Large intestine (tissue), 3 donors: ENCODE measurements around the gene CD47. TPM values are rescaled to one million over a fixed set of nuclear protein-coding genes. Genes with fewer than 3 reads are reported as not detected.

Source experiments
- DNase-seq, 2 donors: peaks; one replicate each; pipeline versions ENCODE4 v3.0.0 to v3.0.0-alpha.2; 2013
- H3K27ac ChIP-seq: one replicate; pipeline ENCODE4 v1.5.1; 2013; ENCODE audit warnings: low read length
- H3K27me3 ChIP-seq: 2 replicates; pipeline ENCODE4 v1.6.1; 2013; ENCODE audit warnings: low read length; ENCODE audit not compliant: control insufficient read depth, insufficient read depth
- H3K36me3 ChIP-seq: 2 replicates; pipeline ENCODE4 v1.6.1; 2013; ENCODE audit warnings: low read length; ENCODE audit not compliant: control insufficient read depth, insufficient read depth
- H3K4me1 ChIP-seq: one replicate; pipeline ENCODE4 v1.6.1; 2013; ENCODE audit warnings: low read length; ENCODE audit not compliant: control insufficient read depth, insufficient read depth
- H3K4me3 ChIP-seq: one replicate; pipeline ENCODE4 v1.5.1; 2013; ENCODE audit warnings: low read length
- H3K9me3 ChIP-seq: one replicate; pipeline ENCODE4 v1.6.1; 2013; ENCODE audit warnings: mild to moderate bottlenecking, low read depth, low read length, moderate library complexity; ENCODE audit not compliant: control insufficient read depth
- WGBS: methylation state at CpG from one replicate; pipeline ENCODE4 v1.1.5; 2013; ENCODE audit warnings: low lambda C conversion rate; ENCODE audit not compliant: insufficient coverage; 5-methylcytosine and 5-hydroxymethylcytosine counted together
- polyA plus RNA-seq: library from polyadenylated mRNA; unstranded; fragments of 120-200 nt; gene quantifications from one replicate; pipeline ENCODE4 v1.2.1, GENCODE V29; 2013

Gene CD47
- polyA plus RNA-seq, 1 donor, result 86.7 TPM

DNA sequence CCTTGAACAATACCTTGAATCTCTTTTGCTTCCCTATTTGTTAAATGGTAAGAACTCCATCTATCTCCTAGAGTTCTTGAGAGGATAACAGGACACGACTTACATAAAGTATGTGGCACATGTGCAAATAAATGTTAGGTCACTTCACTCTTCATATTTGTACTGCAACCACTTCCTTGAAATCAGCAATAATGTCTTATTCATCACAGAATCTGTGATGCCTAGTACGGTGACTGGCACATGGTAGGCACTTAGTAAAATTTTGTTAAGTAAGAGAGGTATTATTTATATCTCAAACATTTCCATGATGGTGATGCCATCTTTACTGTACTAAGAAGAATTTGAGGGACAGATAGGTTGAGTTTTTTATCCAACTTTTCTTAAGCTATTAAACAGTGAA, 14.3 kb downstream of the CD47 start:
- peaks cover 15% of the 10 kb centered on the region for H3K36me3 ChIP-seq
- H3K9me3 ChIP-seq, result no peaks in the 10 kb centered on the region
- no peak overlapping the region for H3K27ac ChIP-seq
- H3K27me3 ChIP-seq, result no peaks in the 10 kb centered on the region
- no CpG with 5 or more reads among the region's 2 CpGs for WGBS
- H3K4me3 ChIP-seq, result no peak overlapping the region
- H3K4me1 ChIP-seq, result no peaks in the 10 kb centered on the region
- DNase-seq, result no peak

DNA sequence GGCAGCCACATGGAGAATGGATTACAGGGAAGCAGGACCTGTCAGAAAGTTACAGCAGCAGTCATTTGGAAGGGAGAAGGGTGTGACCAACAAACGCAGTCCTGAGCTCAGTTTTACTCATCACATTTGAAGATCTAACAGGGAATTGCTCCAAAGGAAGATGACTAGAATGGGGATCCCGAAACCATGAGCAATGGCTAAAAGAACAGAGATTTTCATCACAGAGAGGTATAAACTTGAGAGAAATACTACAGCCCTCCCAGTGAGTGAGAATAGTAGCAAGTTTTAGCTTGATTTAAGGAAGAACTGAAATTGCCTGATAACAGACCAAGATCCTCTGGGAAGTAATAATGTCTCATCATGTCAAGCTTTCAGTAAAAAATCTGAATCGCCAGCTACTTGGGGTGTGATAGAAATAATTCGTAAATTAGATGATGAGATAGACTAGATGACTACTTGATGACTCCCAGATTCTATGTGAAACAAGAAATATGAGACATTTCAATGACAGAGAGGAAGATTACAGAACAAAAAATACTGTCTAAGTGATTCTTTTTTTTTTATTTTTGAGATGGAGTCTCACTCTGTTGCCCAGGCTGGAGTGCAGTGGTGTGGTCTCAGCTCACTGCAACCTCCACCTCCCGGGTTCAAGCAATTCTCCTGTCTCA, 16.9 kb downstream of the CD47 start:
- H3K27me3 ChIP-seq, result no peaks in the 10 kb centered on the region
- no peaks in the 10 kb centered on the region for H3K4me1 ChIP-seq
- WGBS, result 100% methylated on average over 3 of the region's 5 CpGs
- DNase-seq, result no peak
- peaks cover 10% of the 10 kb centered on the region for H3K36me3 ChIP-seq
- no peak overlapping the region for H3K27ac ChIP-seq
- no peak overlapping the region for H3K4me3 ChIP-seq
- no peaks in the 10 kb centered on the region for H3K9me3 ChIP-seq

DNA sequence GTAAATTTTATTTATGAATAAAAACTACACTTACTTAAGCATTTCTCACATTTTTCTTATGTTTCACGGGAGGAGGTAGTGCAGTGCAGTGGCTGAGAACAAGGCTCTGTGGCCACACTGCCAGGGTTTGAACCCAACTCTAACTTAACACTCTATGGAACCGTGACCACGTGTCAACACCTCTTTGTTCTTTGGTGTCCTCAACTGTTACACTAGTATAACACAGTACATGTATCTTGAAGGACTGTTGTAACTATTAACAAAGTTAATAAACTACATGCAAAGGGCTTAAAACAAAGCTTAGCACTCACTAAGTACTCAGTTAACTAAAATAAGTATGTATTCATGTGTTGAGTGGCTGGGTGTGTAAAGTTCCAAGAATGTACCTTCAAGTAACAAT, 19.5 kb downstream of the CD47 start:
- no peak for DNase-seq
- Histone ChIP-seq H3K4me1 (no peaks in the 10 kb centered on the region), H3K9me3 (no peaks in the 10 kb centered on the region), H3K4me3 (no peak overlapping the region), H3K27me3 (no peaks in the 10 kb centered on the region), H3K27ac (no peak overlapping the region), H3K36me3 (peaks cover 5% of the 10 kb centered on the region)
- no CpG with 5 or more reads among the region's 3 CpGs for WGBS

- Histone ChIP-seq H3K4me3 (no peak overlapping the region), H3K27ac (no peak overlapping the region), H3K9me3 (no peaks in the 10 kb centered on the region), H3K4me1 (no peaks in the 10 kb centered on the region), H3K36me3 (peaks cover 5% of the 10 kb centered on the region), H3K27me3 (no peaks in the 10 kb centered on the region)
- no peak for DNase-seq
- 82% methylated on average over 2 of the region's 6 CpGs for WGBS
Observed at GRCh38 chr3:108070356-108070755, 20.5 kb downstream of the CD47 start.

- Histone ChIP-seq H3K27ac (no peak overlapping the region), H3K9me3 (no peaks in the 10 kb centered on the region)
- WGBS, result no CpG with 5 or more reads among the region's 1 CpG
Observed at GRCh38 chr3:108067768-108068167, 23.1 kb downstream of the CD47 start.

DNA sequence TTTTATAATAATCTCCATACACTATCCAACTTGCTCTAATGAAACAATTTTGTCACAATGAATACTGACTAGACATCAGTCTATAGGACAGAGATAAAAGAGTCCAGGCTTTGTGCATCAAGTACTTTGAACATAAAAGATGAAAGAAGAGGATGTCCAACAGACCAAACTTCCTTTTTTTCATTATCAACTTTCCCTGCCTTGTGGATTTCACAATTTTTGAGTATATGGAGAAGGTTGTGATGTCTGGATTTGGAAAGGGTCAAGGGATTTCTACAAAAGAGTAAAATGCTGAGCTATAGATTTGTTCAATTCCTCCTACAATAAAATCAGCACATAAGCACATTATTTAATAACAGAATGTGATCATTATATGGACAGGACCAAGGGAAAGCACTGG, 25.7 kb downstream of the CD47 start:
- H3K9me3 ChIP-seq, result no peaks in the 10 kb centered on the region
- DNase-seq, result no peak
- peaks cover 12% of the 10 kb centered on the region for H3K36me3 ChIP-seq

More at GRCh38 chr3:108067768-108068167, 23.1 kb downstream of the CD47 start:
- no peak overlapping the region for H3K4me3 ChIP-seq
- no peaks in the 10 kb centered on the region for H3K27me3 ChIP-seq
- no peaks in the 10 kb centered on the region for H3K4me1 ChIP-seq
- DNase-seq, result no peak
- H3K36me3 ChIP-seq, result peaks cover 7% of the 10 kb centered on the region

GRCh38 chr3:108064293-108064887, 26.4 kb downstream of the CD47 start:
- whole genome bisulfite sequencing, result 100% methylated on average over 1 of the region's 1 CpG
- no peak for DNase-seq

More for the DNA sequence above, 25.7 kb downstream of the CD47 start:
- Histone ChIP-seq H3K27ac (no peak overlapping the region), H3K27me3 (no peaks in the 10 kb centered on the region), H3K4me1 (no peaks in the 10 kb centered on the region), H3K4me3 (no peak overlapping the region)

DNA sequence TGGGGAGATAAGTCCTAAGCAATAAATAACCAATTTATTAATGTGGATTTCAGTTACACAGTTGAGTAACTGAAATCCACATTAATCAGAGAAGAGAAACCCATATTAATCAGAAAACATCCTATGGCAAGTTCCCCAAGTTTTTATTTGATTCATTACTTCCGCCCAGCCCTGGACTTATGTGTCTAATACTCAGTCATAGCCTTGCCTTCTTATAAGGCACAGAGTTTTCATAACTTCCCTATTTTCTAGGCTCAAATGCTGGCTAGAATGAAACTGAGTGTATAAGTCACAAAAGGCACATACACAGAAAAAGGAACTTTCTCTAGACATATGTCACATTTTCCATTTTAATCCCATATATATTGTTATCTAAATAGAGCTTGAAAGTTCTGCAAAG, 28.8 kb downstream of the CD47 start:
- no peaks in the 10 kb centered on the region for H3K9me3 ChIP-seq
- H3K36me3 ChIP-seq, result peaks cover 19% of the 10 kb centered on the region
- no peaks in the 10 kb centered on the region for H3K27me3 ChIP-seq
- DNase-seq, result no peak
- no peak overlapping the region for H3K4me3 ChIP-seq
- H3K27ac ChIP-seq, result no peak overlapping the region
- 100% methylated on average over 1 of the region's 1 CpG for WGBS
- H3K4me1 ChIP-seq, result no peaks in the 10 kb centered on the region

More at GRCh38 chr3:108064293-108064887, 26.4 kb downstream of the CD47 start:
- Histone ChIP-seq H3K27me3 (no peaks in the 10 kb centered on the region), H3K36me3 (peaks cover 16% of the 10 kb centered on the region), H3K27ac (no peak overlapping the region), H3K9me3 (no peaks in the 10 kb centered on the region), H3K4me3 (no peak overlapping the region), H3K4me1 (no peaks in the 10 kb centered on the region)

DNA sequence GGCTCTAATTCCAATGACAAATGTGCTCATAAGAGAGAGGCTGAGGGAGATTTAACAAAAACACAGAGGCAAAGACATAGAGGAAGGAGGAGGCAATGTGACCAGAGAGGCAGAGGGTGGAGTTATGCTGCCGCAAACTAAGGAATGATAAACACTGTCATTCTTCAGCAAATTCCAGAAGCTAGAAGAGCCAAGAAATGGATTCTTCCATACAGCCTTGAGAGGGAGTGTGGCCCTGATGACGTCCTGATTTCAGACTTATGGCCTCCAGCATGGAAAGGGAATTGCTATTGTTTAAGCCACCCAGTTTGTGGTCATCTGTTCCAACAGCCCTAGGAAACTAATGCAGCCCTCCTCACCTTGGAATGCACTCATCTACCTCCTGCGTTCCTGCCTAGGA, 30.5 kb downstream of the CD47 start:
- WGBS, result 80% methylated on average over 1 of the region's 3 CpGs
- peak in 1 of 2 donors; percentile 13 for DNase-seq
- no peak overlapping the region for H3K27ac ChIP-seq
- H3K9me3 ChIP-seq, result no peaks in the 10 kb centered on the region
- H3K4me1 ChIP-seq, result no peaks in the 10 kb centered on the region
- no peaks in the 10 kb centered on the region for H3K27me3 ChIP-seq
- peaks cover 19% of the 10 kb centered on the region for H3K36me3 ChIP-seq
- H3K4me3 ChIP-seq, result no peak overlapping the region

DNA sequence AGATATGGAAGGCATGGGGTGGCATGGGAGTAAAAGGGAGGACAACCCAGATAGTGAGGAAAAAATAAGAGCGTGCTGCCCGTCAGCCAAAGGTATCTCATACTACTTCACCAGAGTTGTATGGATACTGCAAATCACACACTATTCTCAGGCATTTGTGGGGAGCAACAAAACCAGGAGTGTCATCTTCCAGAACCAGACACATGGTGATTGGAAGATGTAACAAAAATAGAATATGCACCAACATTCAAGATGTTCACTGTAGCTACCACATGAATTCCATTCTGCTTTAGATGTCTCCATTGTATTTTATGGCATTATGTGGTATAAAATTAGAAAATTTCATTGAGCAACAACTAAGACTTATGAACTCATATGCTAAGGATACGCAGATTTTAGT, 34.9 kb downstream of the CD47 start:
- WGBS, result 100% methylated on average over 1 of the region's 3 CpGs
- H3K4me3 ChIP-seq, result no peak overlapping the region
- no peaks in the 10 kb centered on the region for H3K27me3 ChIP-seq
- no peak overlapping the region for H3K27ac ChIP-seq
- DNase-seq, result no peak
- no peaks in the 10 kb centered on the region for H3K9me3 ChIP-seq
- H3K36me3 ChIP-seq, result peaks cover 19% of the 10 kb centered on the region
- no peaks in the 10 kb centered on the region for H3K4me1 ChIP-seq

- 95% methylated on average over 2 of the region's 2 CpGs for WGBS
- Histone ChIP-seq H3K4me3 (no peak overlapping the region), H3K27ac (no peak overlapping the region), H3K36me3 (peaks cover 17% of the 10 kb centered on the region), H3K27me3 (no peaks in the 10 kb centered on the region), H3K9me3 (no peaks in the 10 kb centered on the region), H3K4me1 (no peaks in the 10 kb centered on the region)
- no peak for DNase-seq
Observed at GRCh38 chr3:108054935-108055334, 35.9 kb downstream of the CD47 start.
